K562 (cell line): ENCODE data around the gene SNX9. TPM values are rescaled to one million over a fixed set of nuclear protein-coding genes. Genes with fewer than 3 reads are reported as not detected.

Experiments used
- ATAC-seq: fragments of 200-7000 bp; cut with Tn5 transposase; 3 replicates; pipeline ENCODE4 v1.9.1; 2020; ENCODE audit warnings: moderate library complexity
- BruUV-seq: library from RNA; stranded (reverse); fragments of 400-500 nt; replicated peaks from 2 replicates; lab custom pipeline; 2021; lab: Mats Ljungman, UMichigan
- CTCF ChIA-PET: fragments of 300-600 bp; formaldehyde crosslinking; extraction: SDS; loops from one replicate; lab custom pipeline; 2021; ENCODE audit warnings: low intra/inter-chr PET ratio; lab: Yijun Ruan, JAX
- POLR2A ChIA-PET: fragments of 300-600, 350-650 bp; sonication (Branson Sonifier 250); formaldehyde crosslinking; extraction: SDS; loops from one replicate; lab custom pipeline; 2021; ENCODE audit warnings: antibody characterized with exemption, inconsistent platforms; lab: Yijun Ruan, JAX
- DNase-seq, 4 experiments: peaks; one replicate each; pipeline versions ENCODE4 v3.0.0 to v3.0.0-alpha.2; 2011 to 2018; ENCODE audit warnings: low spot score in 3 of 4, mixed read lengths in 3 of 4; ENCODE audit errors: extremely low read depth in 1 of 4
- FAIRE-seq: peaks from 2 replicates; lab custom pipeline; 2011; peaks lifted over from hg19 to GRCh38; lab: Jason Lieb, UNC
- H2AFZ ChIP-seq: 2 replicates; pipeline ENCODE4 v1.6.0; 2011; ENCODE audit warnings: low read depth, low read length, control low read depth, inconsistent platforms
- H3K27ac ChIP-seq: fragments of 200-600 bp; 3 replicates; pipeline ENCODE4 v1.8.0; 2011; ENCODE audit warnings: low read depth, mild to moderate bottlenecking, control low read depth, inconsistent platforms, low read length, moderate library complexity, mixed read lengths; ENCODE audit errors: extremely low read depth
- H3K27me3 ChIP-seq, 2 experiments: fragments of 300-600 bp in 1 of 2; 2 replicates in 1 of 2; 3 replicates in 1 of 2; pipeline versions ENCODE4 v1.6.0 to v1.8.0; 2011; ENCODE audit warnings: inconsistent platforms in 2 of 2, low read length in 2 of 2, mild to moderate bottlenecking in 1 of 2, mixed read lengths in 1 of 2, moderate library complexity in 1 of 2; ENCODE audit not compliant: control insufficient read depth in 2 of 2, insufficient read depth in 2 of 2
- H3K36me3 ChIP-seq: fragments of 300-600 bp; 3 replicates; pipeline ENCODE4 v1.8.0; 2011; ENCODE audit warnings: mild to moderate bottlenecking, low read length, inconsistent platforms; ENCODE audit not compliant: control insufficient read depth, insufficient read depth
- H3K4me1 ChIP-seq, 2 experiments: fragments of 200-600 bp in 1 of 2; replicated peaks in 1 of 2; 2 replicates in 1 of 2; 3 replicates in 1 of 2; pipeline versions ENCODE4 v1.5.1 to v1.8.0; 2011; ENCODE audit warnings: inconsistent platforms in 2 of 2, low read length in 2 of 2, mild to moderate bottlenecking in 1 of 2, mixed read lengths in 1 of 2, moderate library complexity in 1 of 2; ENCODE audit not compliant: control insufficient read depth in 2 of 2, insufficient read depth in 2 of 2
- H3K4me2 ChIP-seq: 2 replicates; pipeline ENCODE4 v1.6.1; 2011; ENCODE audit warnings: low read length, control low read depth, inconsistent platforms, mixed read lengths; ENCODE audit not compliant: insufficient read depth
- H3K4me3 ChIP-seq: fragments of 200-600 bp; sonication (generic), shearing (Covaris generic); 2 replicates; pipeline ENCODE4 v1.5.1; 2016; ENCODE audit warnings: control low read depth, inconsistent platforms
- H3K79me2 ChIP-seq: fragments of 200-600 bp; 3 replicates; pipeline ENCODE4 v1.8.0; 2011; ENCODE audit warnings: low read length, inconsistent platforms; ENCODE audit not compliant: control insufficient read depth, insufficient read depth
- H3K9ac ChIP-seq, 2 experiments: 2 replicates each; pipeline versions ENCODE4 v1.6.0 to v1.6.1; 2011; ENCODE audit warnings: low read depth in 2 of 2, low read length in 2 of 2, control low read depth in 1 of 2, inconsistent platforms in 1 of 2, mild to moderate bottlenecking in 1 of 2, mixed read lengths in 1 of 2; ENCODE audit not compliant: insufficient read depth in 1 of 2
- H3K9me1 ChIP-seq: one replicate; pipeline ENCODE4 v1.6.0; 2011; ENCODE audit warnings: inconsistent platforms, mild to moderate bottlenecking, low read length, moderate library complexity; ENCODE audit not compliant: control insufficient read depth, insufficient read depth
- H3K9me3 ChIP-seq: replicated peaks from 2 replicates; pipeline ENCODE4 v1.5.1; 2011; ENCODE audit warnings: low read depth, low read length, inconsistent platforms; ENCODE audit not compliant: control insufficient read depth, insufficient read depth
- H4K20me1 ChIP-seq: replicated peaks from 2 replicates; pipeline ENCODE4 v1.6.1; 2011; ENCODE audit warnings: low read length, inconsistent platforms, mixed read lengths; ENCODE audit not compliant: control insufficient read depth, insufficient read depth
- BCL6 ChIP-seq: fragments of 250-450 bp; sonication (Bioruptor Pico); IDR thresholded peaks from 2 replicates; pipeline ENCODE4 v1.4.0; 2020
- BRCA1 ChIP-seq, 2 experiments: fragments of 450-650 bp in 1 of 2; sonication (generic) in 1 of 2; formaldehyde crosslinking in 1 of 2; IDR thresholded peaks; 2 replicates each; pipeline versions ENCODE4 v1.5.0 to v1.6.1; 2017 to 2020; ENCODE audit warnings: mild to moderate bottlenecking in 1 of 2, missing genetic modification reagents in 1 of 2
- EP300 ChIP-seq: IDR thresholded peaks from 2 replicates; pipeline ENCODE4 v1.6.1; 2012; ENCODE audit warnings: low read length, improper control_type of control experiment
- FOXK1 ChIP-seq: sonication (generic); formaldehyde crosslinking; IDR thresholded peaks from 2 replicates; pipeline ENCODE4 v1.8.0; 2022; ENCODE audit warnings: missing genetic modification reagents, mild to moderate bottlenecking, borderline replicate concordance
- GMEB1 ChIP-seq: fragments of 250-450 bp; sonication (Bioruptor Pico); IDR thresholded peaks from 2 replicates; pipeline ENCODE4 v1.4.0; 2020; ENCODE audit warnings: mild to moderate bottlenecking
- MAFK ChIP-seq: IDR thresholded peaks from 2 replicates; pipeline ENCODE4 v1.6.1; 2011; ENCODE audit warnings: low read length, improper control_type of control experiment
- MXI1 ChIP-seq: IDR thresholded peaks from 2 replicates; pipeline ENCODE4 v1.6.1; 2011; ENCODE audit warnings: low read depth, mild to moderate bottlenecking, improper control_type of control experiment, low read length
- NCOA1 ChIP-seq: fragments of 450-650 bp; IDR thresholded peaks from 2 replicates; pipeline ENCODE4 v1.6.1; 2016; ENCODE audit warnings: low read depth
- NCOR1 ChIP-seq: fragments of 450-650 bp; IDR thresholded peaks from 2 replicates; pipeline ENCODE4 v1.6.1; 2016; ENCODE audit warnings: mild to moderate bottlenecking, moderate library complexity
- SMARCE1 ChIP-seq: fragments of 450-650 bp; IDR thresholded peaks from 2 replicates; pipeline ENCODE4 v1.7.1; 2016; ENCODE audit warnings: mild to moderate bottlenecking
- SNRNP70 ChIP-seq: fragments of 200-400 bp; formaldehyde crosslinking; optimal IDR thresholded peaks from 2 replicates; pipeline ENCODE3; 2017; ENCODE audit warnings: low read depth, low read length
- STAT6 ChIP-seq: sonication (generic); formaldehyde crosslinking; IDR thresholded peaks from 2 replicates; pipeline ENCODE4 v1.8.1; 2023; ENCODE audit warnings: mild to moderate bottlenecking, missing genetic modification reagents
- ZNF212 ChIP-seq: fragments of 450-650 bp; formaldehyde crosslinking; IDR thresholded peaks from 2 replicates; pipeline ENCODE4 v1.4.0; 2020; ENCODE audit warnings: mild to moderate bottlenecking
- ZNF583 ChIP-seq: fragments of 250-450 bp; sonication (Bioruptor Pico); IDR thresholded peaks from 2 replicates; pipeline ENCODE4 v1.4.0; 2020
- WGBS: fragments of 100-300 bp; shearing (Covaris generic); methylation state at CpG from one replicate; pipeline ENCODE4 v1.1.6; 2016; ENCODE audit warnings: low coverage, mixed read lengths; ENCODE audit not compliant: insufficient coverage; ENCODE audit errors: missing lambda C conversion rate; 5-methylcytosine and 5-hydroxymethylcytosine counted together
- in situ Hi-C: fragments of 300-500 bp; cut with MboI; formaldehyde crosslinking; loops from 4 replicates; pipeline ENCODE4 v1.15.0; 2018; ENCODE audit warnings: inconsistent platforms, mixed read lengths
- intact Hi-C: fragments of 100-400 bp; cut with micrococcal nuclease; formaldehyde crosslinking; loops from 2 replicates; pipeline ENCODE4 v1.14.2; 2022
- polyA plus RNA-seq, 8 experiments: library from polyadenylated mRNA; depleted of rRNA in 4 of 8; stranded (reverse) in 5 of 8; unstranded in 3 of 8; fragments of >200 nt; fragmentation: Nextera tagmentation in 2 of 8; fragmentation: Illumina TruSeq in 1 of 8; extraction: Ambion mirVana in 2 of 8; extraction: Trizol in 1 of 8; gene quantifications; 2 replicates each; pipeline versions ENCODE4 v1.2.1 to v1.2.3, GENCODE V29; 2011 to 2014; ENCODE audit warnings: inconsistent platforms in 1 of 8, missing spikeins in 1 of 8
- total RNA-seq, 7 experiments: library from RNA; depleted of rRNA in 6 of 7; stranded (reverse); fragments of >200 nt in 6 of 7; fragmentation: Illumina TruSeq in 2 of 7; extraction: Trizol in 2 of 7; gene quantifications; 2 replicates each; pipeline versions ENCODE4 v1.2.1 to v1.2.3, GENCODE V29; 2011 to 2021; ENCODE audit warnings: low replicate concordance in 1 of 7
- TF ChIP-seq, protein P1 (sequence below): fragments of 450-650 bp; IDR thresholded peaks from 2 replicates; pipeline ENCODE4 v1.6.1; 2016; ENCODE audit warnings: mild to moderate bottlenecking
- TF ChIP-seq, protein P2 (sequence below): IDR thresholded peaks from 2 replicates; pipeline ENCODE4 v1.6.1; 2011; ENCODE audit not compliant: insufficient read length; ENCODE audit errors: extremely low read depth

The SNX9 gene
- total and polyA plus RNA-seq, 9 of the 15 experiments (the other 6 are each of a cell fraction or from before 2014, with no cell fraction given): 6.0 to 81.7 (median 57.1) TPM

GRCh38 chr6:157892363-157892877, 69.4 kb downstream of the SNX9 start:
- H3K4me1 ChIP-seq: peaks cover 9 to 32% of the 10 kb centered on the region in 2 experiments
- H3K27me3 ChIP-seq: no peaks in the 10 kb centered on the region
- FAIRE-seq (no peak), ATAC-seq (peak; percentile 29), DNase-seq (peak in 1 of 4 experiments; percentile 69)
- H3K9ac ChIP-seq: peak overlapping the region in 1 of 2 experiments; percentile 2; a peak in 1 of 4 replicates
- no peaks in the 10 kb centered on the region for H3K9me1 ChIP-seq
- H3K79me2 ChIP-seq: peaks cover 39% of the 10 kb centered on the region
- peak overlapping the region; percentile 23; the same call in 1 of the 3 replicates for H3K27ac ChIP-seq
- no TSS peak for BruUV-seq
- H3K36me3 ChIP-seq: peaks cover 73% of the 10 kb centered on the region
- H4K20me1 ChIP-seq: peaks cover 11% of the 10 kb centered on the region; the same call in 1 of the 2 replicates
- ChIA-PET CTCF (interaction anchor here (1.0 kb wide), 1 partner anchor 180 kb away, joined by 3 read pairs; no protein-coding TSS in a partner anchor), POLR2A (interaction anchor here (0.6 to 1.8 kb wide), 10 partner anchors 10 to 538 kb away, joined by 3 to 6 read pairs (median 4); no protein-coding TSS in a partner anchor)
- no peaks in the 10 kb centered on the region for H3K9me3 ChIP-seq
- no peak overlapping the region for H3K4me3 ChIP-seq
- intact Hi-C loops (no loop called here), in situ Hi-C loops (no loop called here)
- WGBS: 13% methylated on average over 5 of the region's 5 CpGs
- H2AFZ ChIP-seq: no peak overlapping the region
- peak overlapping the region; percentile 55 for H3K4me2 ChIP-seq
- TF ChIP-seq BRCA1 (IDR thresholded peaks at IDR 0.05) (no peak), BRCA1 (CRISPR knock-in tag; IDR thresholded peaks at IDR 0.05) (no peak), ZNF212 (no peak), FOXK1 (CRISPR knock-in tag) (no peak), BCL6 (no peak), ZNF583 (CRISPR knock-in tag) (no peak), MXI1 (no peak), NCOA1 (no peak; the same call in 1 of the 2 replicates), MAFK (no peak), STAT6 (CRISPR knock-in tag) (no peak), EP300 (peak; percentile 73), SMARCE1 (peak; percentile 66; the same call in 1 of the 2 replicates), SNRNP70 (no peak), NCOR1 (no peak), GMEB1 (CRISPR knock-in tag) (no peak)
- TF ChIP-seq, protein P1, sequence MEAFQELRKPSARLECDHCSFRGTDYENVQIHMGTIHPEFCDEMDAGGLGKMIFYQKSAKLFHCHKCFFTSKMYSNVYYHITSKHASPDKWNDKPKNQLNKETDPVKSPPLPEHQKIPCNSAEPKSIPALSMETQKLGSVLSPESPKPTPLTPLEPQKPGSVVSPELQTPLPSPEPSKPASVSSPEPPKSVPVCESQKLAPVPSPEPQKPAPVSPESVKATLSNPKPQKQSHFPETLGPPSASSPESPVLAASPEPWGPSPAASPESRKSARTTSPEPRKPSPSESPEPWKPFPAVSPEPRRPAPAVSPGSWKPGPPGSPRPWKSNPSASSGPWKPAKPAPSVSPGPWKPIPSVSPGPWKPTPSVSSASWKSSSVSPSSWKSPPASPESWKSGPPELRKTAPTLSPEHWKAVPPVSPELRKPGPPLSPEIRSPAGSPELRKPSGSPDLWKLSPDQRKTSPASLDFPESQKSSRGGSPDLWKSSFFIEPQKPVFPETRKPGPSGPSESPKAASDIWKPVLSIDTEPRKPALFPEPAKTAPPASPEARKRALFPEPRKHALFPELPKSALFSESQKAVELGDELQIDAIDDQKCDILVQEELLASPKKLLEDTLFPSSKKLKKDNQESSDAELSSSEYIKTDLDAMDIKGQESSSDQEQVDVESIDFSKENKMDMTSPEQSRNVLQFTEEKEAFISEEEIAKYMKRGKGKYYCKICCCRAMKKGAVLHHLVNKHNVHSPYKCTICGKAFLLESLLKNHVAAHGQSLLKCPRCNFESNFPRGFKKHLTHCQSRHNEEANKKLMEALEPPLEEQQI: no peak
- TF ChIP-seq, protein P2, sequence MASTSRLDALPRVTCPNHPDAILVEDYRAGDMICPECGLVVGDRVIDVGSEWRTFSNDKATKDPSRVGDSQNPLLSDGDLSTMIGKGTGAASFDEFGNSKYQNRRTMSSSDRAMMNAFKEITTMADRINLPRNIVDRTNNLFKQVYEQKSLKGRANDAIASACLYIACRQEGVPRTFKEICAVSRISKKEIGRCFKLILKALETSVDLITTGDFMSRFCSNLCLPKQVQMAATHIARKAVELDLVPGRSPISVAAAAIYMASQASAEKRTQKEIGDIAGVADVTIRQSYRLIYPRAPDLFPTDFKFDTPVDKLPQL: no peak
